NCI-H2196 treated with DMSO at 0.1 percent for 48 hours (cell line): ENCODE measurements around the gene NEO1.

ENCODE experiments used
- DNase-seq: peaks from one replicate; lab custom pipeline; 2025; ENCODE audit not compliant: unreplicated experiment; lab: John Stamatoyannopoulos, UW

NEO1 gene

GRCh38 chr15:73249499-73249898 lies 197.2 kb downstream of the NEO1 start:
- no peak for DNase-seq

- no peak for DNase-seq
Measured at GRCh38 chr15:73254598-73254997, 202.3 kb downstream of the NEO1 start.

DNA sequence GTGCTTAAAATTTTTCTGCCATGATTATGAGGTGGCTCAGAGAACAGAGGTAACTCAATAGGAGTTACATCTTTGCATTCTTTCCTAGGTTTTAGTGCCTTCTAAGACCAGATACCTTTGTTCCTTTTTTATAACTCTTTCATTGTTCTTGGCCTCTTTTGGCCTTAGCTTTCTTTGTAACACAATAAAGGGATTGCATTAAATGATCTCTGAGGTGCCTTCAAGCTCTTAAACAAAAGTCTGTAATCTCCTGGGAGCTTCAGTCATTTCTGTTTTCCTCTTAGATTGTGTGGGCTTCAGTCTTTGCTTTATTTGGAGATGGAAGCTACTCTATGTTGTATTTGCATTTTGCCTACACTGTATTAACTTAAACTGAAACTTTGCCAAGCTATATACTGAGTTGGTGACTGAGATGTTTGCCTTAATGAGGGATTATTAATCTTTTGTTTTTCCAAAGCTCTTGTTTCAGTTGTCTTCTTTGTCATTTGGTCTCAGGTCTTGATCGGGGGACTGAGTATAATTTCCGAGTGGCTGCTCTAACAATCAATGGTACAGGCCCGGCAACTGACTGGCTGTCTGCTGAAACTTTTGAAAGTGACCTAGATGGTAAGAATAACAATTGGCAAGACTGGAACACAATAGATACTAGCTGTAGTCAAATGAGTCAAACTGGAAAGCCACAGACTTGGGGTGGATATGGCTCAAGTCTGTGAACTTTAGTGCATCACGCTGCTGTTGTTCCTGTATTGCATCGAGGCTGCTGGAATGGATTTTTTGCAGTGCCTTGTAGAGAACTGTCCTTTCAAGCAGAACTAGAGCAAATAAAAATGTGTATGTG lies 206.2 kb downstream of the NEO1 start:
- no peak for DNase-seq

DNA sequence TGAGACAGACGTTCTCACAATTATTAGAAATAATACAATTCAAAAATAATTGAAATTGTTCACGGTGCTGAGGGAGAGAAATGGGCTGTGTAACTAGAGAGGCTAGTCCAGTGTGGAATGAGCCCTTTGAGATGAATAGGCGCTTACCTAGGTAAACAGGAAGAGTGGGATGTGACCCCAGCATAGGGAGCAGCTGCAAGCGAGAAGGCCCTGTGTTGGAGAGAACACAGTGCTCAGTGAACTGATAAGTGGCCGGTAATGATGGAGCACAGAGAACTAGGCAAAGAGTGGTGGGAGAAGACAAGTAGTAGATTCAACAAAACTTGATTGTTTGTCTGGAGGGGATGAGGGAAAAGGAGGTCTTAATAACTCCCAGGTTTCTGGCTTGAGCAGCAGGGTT lies 212.6 kb downstream of the NEO1 start:
- DNase-seq, result peak; percentile 32

- DNase-seq, result no peak
Measured at GRCh38 chr15:73265536-73266153, 213.4 kb downstream of the NEO1 start.

GRCh38 chr15:73268457-73268856 lies 216.2 kb downstream of the NEO1 start:
- no peak for DNase-seq

DNA sequence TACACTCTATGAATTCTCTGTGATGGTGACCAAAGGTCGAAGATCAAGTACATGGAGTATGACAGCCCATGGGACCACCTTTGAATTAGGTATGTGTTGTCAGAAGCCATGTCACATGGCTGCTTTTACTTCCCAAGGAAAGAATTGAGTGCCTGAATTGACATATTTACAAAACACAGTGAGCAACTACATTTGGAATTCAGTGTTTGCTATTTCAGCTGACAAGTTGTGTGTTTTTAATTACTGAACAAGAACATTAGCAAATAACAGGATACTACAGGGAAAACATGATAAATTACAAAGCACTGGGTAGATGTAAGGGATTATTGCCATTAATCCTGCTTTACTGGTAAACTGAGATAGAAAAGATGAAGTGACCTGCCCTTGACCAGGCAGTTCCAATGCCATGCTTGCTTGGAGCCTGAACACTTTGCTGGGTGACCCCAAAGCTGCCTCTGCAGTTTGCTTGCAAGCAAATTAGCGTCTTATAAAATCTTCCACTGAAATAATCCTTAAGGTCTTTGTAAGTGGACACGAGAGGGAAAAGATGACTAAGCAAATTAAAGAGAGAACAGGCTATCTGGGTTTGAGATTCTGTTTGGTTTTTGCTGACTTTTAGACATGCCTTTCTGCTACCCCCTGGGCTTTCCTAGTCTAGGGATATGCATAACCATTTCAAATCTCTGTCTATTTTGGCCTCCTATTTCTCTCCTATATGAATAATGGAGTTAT lies 218.3 kb downstream of the NEO1 start:
- no peak for DNase-seq

GRCh38 chr15:73273181-73274002 lies 221.1 kb downstream of the NEO1 start:
- peak; percentile 30 for DNase-seq

GRCh38 chr15:73275862-73276261 lies 223.6 kb downstream of the NEO1 start:
- no peak for DNase-seq

DNA sequence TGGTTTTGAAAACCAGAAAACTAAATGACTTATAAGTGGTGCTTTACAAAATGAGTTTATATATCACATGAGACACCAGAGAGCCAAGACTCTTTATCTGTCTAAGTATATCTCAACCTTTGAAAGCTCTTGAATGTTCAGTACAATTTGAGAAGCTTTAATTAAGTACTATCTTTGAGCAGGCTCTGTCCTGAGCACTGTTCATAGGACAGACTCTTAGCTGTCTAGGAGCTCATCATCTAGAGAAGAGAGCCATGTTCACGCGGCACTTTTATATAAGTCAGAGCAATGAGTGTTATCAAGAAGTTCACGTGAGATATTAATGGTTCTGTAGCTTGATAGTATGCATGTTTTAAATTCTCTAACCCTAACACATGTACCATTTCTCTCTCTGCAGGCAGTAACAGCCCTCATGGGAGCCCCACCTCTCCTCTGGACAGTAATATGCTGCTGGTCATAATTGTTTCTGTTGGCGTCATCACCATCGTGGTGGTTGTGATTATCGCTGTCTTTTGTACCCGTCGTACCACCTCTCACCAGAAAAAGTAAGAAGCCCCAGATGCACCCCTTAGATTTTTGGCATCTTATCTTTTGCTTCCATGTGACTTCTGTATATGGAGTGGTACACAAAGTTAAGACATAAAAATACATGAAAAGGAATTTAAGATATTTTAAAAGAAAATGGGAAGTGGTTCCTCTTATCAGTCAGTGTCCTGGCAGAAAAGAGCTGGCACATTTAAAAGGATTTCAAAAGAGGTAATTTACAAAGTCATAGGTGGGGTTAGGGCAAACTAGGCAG lies 230.5 kb downstream of the NEO1 start:
- DNase-seq, result no peak

GRCh38 chr15:73283366-73283962 lies 231.2 kb downstream of the NEO1 start:
- DNase-seq, result no peak

- no peak for DNase-seq
Measured at GRCh38 chr15:73284090-73284716, 231.9 kb downstream of the NEO1 start.

DNA sequence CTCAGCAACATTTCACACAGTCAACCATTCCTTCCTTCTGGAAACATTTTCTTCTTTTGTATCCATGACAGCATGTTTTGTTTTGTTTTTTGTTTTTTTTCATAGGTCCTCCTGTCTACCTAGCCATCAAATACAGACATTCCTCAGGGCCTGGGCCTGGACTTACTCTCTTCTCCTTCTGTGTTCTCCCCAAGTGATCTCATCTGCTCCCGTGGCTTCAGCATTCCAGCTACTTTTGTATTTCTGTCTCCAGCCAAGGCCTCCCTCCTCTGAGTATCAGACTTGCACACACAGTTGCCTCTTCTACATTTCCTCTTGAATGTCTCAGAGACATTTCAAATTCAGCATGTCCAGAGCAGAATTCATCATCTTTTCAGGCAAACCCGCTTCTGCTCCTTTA lies 234.0 kb downstream of the NEO1 start:
- no peak for DNase-seq

GRCh38 chr15:73287019-73287418 lies 234.8 kb downstream of the NEO1 start:
- DNase-seq, result no peak

DNA sequence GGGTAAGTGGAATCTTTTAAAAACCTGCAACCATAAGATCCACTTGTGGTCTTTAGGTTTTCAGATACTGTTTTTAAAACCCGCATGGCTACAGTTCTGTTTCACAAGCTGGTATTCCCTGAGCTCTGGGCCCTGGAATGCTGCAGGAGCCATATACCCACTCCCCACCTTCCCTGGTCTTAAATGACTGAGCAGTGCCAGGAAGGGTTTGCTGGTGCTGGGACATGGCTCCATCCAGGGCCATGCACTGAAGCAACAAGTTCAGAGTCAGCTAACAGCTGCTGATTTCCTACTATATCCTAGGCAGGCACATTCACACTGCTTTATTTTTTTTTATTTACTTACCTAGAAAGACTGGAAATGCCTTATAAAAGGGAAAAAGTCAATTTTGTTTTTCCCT lies 239.2 kb downstream of the NEO1 start:
- no peak for DNase-seq

DNA sequence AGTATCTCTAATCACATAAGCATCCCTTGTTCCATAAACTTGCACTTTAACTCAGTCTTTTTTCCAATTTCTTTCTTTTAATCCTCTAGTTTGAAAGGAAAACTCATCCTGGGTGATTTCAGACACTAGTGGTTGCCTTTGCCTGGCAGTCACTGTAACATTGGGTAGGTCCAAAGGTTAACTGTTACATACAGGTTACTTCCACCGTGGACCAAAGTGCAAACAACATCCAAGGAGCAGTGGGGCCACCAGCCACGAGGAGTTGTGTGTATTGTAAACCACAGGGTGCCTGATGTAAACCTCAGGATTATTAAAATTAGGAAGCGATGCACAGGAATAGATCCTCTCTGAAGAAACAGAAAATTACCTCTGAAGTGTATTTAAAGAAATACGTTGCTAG lies 241.5 kb downstream of the NEO1 start:
- DNase-seq, result no peak

DNA sequence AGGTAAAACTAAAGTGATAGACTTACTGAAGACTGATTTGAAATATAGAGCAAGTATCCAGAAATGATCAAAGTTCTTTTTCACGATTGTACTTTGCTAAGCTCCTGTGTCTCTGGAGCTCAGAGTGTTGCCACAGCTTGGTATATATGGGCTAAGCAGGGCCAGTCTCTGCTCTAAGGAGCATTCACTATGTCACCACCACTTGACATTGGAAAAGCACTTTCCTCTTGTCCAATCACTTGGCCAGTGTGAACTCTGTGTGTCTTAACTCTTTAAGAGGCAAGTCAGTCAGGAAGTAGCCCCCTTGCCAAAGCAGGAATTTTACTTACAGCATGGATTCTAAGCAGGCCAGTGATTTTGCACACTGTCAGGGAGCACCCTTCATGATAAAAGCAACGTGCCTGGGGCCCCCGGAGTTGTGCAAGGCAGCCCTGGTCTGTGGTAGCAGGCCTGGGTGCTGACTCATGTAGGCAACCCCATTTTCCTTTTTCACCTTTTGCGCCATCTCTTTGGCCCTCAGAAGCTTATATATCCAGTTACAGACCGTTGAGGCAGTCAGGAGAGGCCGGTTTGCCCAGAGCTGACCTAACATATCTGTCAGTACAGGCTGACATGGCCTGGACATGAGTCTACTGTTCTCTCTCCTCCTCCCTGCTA lies 243.5 kb downstream of the NEO1 start:
- no peak for DNase-seq

DNA sequence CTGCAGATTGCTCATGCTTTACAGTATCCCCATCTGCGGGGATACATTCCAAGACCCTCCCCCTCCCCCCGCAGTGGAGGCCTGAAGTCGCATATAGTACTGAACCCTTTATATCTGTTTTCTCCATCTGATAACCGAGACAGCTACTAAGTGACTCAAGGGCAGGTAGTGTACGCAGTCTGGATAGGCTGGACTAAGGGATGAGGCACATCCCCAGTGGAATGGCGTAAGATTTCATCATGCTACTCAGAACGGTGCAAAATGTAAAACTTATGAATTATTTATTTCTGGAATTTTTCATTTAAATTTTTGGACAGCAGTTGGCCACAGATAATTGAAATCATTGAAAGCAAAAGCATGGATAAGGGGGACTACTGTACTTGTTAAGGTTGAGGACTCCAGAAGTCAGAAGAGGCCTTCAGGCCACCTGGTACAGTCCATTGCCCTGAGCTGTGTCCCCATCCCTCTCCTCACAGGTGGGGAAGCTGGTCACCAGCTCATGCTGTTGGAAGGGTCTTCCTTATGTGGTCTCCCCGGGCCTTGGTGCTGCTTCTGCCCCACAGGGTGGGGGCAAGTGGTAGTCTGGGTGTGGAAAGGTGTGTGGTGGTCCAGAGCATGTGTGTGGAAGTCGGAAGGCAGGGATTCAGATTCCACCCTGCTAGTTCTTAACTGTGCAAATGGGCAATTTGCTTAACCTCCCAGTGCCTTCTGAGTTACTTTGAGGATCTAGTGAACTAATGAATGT lies 244.5 kb downstream of the NEO1 start:
- no peak for DNase-seq
